ENCODE results near the gene PPP2R1B.

Gene PPP2R1B

DNA sequence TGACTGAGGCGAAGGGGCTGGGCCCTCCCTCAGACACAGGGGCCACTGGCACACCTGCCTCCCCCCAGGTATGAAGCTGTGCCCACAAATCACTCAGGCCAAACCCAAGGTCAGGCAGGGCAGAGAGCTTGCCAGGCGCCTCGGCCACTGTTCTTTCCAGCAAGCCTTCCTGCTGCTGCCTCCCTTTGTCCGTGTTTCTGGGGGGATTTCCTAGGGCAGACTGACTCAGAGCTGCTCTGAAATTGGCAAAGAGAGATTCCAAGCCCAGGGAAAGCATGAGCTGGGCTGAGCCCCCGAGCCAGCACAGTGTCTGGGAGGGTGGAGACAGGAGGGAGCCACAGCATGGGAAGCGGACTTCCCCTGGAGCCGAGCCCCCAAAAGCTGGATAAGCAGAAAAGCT lies 33.2 kb downstream of the PPP2R1B start:
- no peak overlapping the region for H3K4me3 ChIP-seq (ENCODE audit: low read depth in 1 of 2, low read length in 1 of 2)

DNA sequence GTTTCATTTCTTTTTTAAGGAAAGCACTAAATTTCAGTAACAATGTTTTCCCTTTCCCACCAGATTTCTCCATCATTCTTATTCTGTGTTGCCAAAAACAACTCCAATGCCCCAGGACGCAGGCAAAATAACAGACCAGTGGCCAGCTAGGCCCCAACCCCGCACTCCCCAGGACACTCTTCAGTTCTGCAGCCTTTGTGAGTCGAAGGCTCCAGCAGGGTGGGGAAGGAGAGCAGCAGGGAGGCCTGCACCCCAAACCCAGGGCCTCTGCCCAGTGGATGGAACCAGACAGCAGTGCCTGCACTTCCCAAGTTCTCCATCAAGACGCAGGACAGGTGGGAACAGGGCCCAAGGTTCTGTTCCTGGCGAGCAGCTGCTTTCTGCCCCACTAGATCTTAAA lies 34.4 kb downstream of the PPP2R1B start:
- no peak for TF ChIP-seq CTCF (IDR thresholded peaks at IDR 0.05)
- H3K9me3 ChIP-seq = no peaks in the 10 kb centered on the region
- H3K4me3 ChIP-seq (ENCODE audit: low read depth in 1 of 2, low read length in 1 of 2) = no peak overlapping the region
- H3K27ac ChIP-seq = no peak overlapping the region
- peaks cover 19% of the 10 kb centered on the region for H3K36me3 ChIP-seq
- H3K27me3 ChIP-seq = no peaks in the 10 kb centered on the region
- H3K4me1 ChIP-seq (ENCODE audit: control insufficient read depth in 1 of 2, insufficient read depth in 1 of 2, low read depth in 1 of 2, low read length in 1 of 2) = no peaks in the 10 kb centered on the region

More for the DNA sequence above, 33.2 kb downstream of the PPP2R1B start:
- no peak for TF ChIP-seq CTCF (IDR thresholded peaks at IDR 0.05)
- Histone ChIP-seq H3K4me1 (ENCODE audit: control insufficient read depth in 1 of 2, insufficient read depth in 1 of 2, low read depth in 1 of 2, low read length in 1 of 2) (peaks cover 6 to 10% of the 10 kb centered on the region in 2 experiments), H3K27ac (no peak overlapping the region), H3K9me3 (no peaks in the 10 kb centered on the region), H3K36me3 (peaks cover 14% of the 10 kb centered on the region), H3K27me3 (no peaks in the 10 kb centered on the region)

DNA sequence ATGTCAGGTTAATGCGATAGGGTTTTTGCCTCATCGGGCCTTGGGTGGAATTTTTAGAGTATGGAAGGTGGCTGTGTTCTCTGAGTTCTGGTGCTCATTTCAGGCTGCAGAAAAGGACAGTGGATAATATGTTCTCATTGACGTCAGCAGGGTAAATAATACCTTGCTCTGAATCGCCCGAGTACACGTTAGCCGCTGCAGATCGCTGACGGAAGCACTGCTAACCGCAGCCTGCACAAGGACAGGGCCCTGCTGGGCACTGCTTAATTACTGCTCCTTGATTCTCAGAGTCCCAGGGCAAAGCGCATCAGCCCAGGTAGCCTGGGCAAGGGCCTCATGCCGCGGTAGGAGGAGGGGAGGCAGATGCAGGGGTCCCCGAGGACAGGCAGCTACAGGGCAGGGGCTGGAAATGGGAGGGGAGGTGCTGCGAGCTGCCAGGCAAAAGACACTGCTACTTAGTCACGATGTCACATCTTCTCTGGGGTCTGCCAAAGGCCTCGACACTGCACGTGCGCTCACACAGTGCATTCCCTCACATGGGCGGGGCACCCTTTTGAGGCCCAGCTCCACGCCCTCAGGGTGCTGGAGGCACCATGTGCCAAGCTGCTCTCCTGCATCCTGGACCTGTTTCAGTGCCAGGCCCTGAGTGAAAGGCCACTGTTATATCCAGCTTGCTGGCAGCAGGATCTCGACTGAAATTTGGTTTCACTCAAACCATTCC lies 35.2 kb downstream of the PPP2R1B start:
- H3K4me3 ChIP-seq (ENCODE audit: low read depth in 1 of 2, low read length in 1 of 2) = no peak overlapping the region
- no peak for TF ChIP-seq CTCF (IDR thresholded peaks at IDR 0.05)
- H3K27ac ChIP-seq = no peak overlapping the region
- peaks cover 22% of the 10 kb centered on the region for H3K36me3 ChIP-seq
- no peaks in the 10 kb centered on the region for H3K27me3 ChIP-seq
- no peaks in the 10 kb centered on the region for H3K9me3 ChIP-seq
- no peaks in the 10 kb centered on the region for H3K4me1 ChIP-seq (ENCODE audit: control insufficient read depth in 1 of 2, insufficient read depth in 1 of 2, low read depth in 1 of 2, low read length in 1 of 2)

DNA sequence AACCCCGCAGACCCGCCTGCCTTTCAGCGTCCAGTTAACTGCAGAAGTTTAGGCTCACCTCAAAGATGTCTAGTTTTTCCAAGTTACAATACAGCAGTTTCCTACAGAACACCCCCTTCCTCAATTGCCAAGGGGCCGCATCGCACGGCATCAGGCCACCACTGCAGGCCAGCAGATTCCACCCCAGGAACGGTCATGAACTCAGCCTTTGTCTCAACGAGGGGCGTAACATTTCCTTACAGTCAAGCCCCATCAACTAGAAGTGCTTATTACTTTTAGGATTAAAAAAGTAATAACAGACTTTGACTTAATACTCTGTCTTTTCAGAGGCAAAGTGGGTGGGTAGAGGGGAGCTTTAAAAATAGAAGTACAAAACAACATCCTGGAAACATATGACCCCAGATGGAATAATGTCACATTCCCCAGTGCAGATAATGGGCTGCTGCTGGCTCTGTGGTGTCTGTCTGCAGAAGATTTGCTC lies 36.3 kb downstream of the PPP2R1B start:
- Histone ChIP-seq H3K9me3 (no peaks in the 10 kb centered on the region), H3K27me3 (no peaks in the 10 kb centered on the region), H3K27ac (no peak overlapping the region), H3K36me3 (peaks cover 30% of the 10 kb centered on the region), H3K4me1 (ENCODE audit: control insufficient read depth in 1 of 2, insufficient read depth in 1 of 2, low read depth in 1 of 2, low read length in 1 of 2) (no peaks in the 10 kb centered on the region), H3K4me3 (ENCODE audit: low read depth in 1 of 2, low read length in 1 of 2) (no peak overlapping the region)
- TF ChIP-seq CTCF (IDR thresholded peaks at IDR 0.05) = no peak

DNA sequence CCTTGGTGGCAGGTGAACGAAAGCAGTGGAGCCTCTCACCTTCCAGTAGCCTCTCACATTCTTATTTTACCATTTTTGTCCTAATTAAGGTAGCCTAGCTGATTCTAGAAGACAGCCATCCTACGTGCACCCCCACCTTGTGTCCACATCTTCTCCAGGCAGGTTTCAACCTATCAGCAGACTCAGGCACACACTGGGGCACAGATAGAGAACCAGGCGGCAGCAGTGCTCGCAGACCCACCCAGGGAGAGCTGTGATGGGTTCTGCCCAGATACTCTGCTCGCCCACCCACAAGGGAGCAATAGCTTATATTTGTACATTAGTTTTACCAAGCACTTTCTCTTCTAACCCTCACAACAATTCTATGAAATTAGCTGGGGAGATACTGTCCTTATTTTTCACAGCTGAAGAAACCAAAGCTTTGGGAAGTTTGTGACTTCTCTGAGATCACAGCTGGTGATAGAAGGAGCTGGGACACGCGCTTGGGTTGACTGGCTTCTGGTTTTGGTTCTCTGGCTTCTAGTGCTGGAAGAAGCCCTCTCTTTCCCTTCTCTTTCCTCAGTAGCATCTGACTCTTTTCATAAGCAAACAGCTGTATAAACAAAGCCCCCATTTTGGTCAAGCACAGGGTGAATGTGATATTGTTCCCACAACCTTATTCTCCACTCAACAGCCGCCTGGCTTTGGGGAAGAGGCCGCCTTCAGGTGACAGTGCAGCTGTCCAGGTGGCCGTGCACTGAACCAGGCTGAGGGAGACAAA lies 36.9 kb downstream of the PPP2R1B start:
- Histone ChIP-seq H3K9me3 (no peaks in the 10 kb centered on the region), H3K36me3 (peaks cover 37% of the 10 kb centered on the region), H3K27me3 (no peaks in the 10 kb centered on the region), H3K4me3 (ENCODE audit: low read depth in 1 of 2, low read length in 1 of 2) (no peak overlapping the region), H3K27ac (no peak overlapping the region), H3K4me1 (ENCODE audit: control insufficient read depth in 1 of 2, insufficient read depth in 1 of 2, low read depth in 1 of 2, low read length in 1 of 2) (no peaks in the 10 kb centered on the region)
- no peak for TF ChIP-seq CTCF (IDR thresholded peaks at IDR 0.05)

Measured in neutrophil (primary cell).